HepG2 (cell line): Measurements from ENCODE around the gene FARSB. TPM values are rescaled to one million over a fixed set of nuclear protein-coding genes. Genes with fewer than 3 reads are reported as not detected.

Source experiments
- ASH2L ChIP-seq: fragments of 300-600, 200-600 bp; sonication (generic); IDR thresholded peaks from 2 replicates; pipeline ENCODE4 v1.7.0; 2017; ENCODE audit warnings: low read depth, mild to moderate bottlenecking, moderate library complexity, mixed read lengths, low read length; ENCODE audit not compliant: insufficient read length
- BRCA1 ChIP-seq: sonication (generic); formaldehyde crosslinking; IDR thresholded peaks from 2 replicates; pipeline ENCODE4 v1.4.0; 2020; ENCODE audit warnings: missing genetic modification reagents
- CEBPB ChIP-seq: IDR thresholded peaks from 2 replicates; pipeline ENCODE4 v1.6.1; 2011; ENCODE audit warnings: low read depth, low read length, improper control_type of control experiment, borderline replicate concordance
- EED ChIP-seq: sonication (generic); formaldehyde crosslinking; IDR thresholded peaks from 2 replicates; pipeline ENCODE4 v1.5.0; 2020; ENCODE audit warnings: mild to moderate bottlenecking, missing genetic modification reagents
- FOXP1 ChIP-seq, 2 experiments: fragments of 450-650 bp in 1 of 2; IDR thresholded peaks; 2 replicates each; pipeline ENCODE4 v1.6.1; 2017 to 2018; ENCODE audit warnings: antibody characterized with exemption in 1 of 2
- HES4 ChIP-seq: sonication (generic); formaldehyde crosslinking; IDR thresholded peaks from 2 replicates; pipeline ENCODE4 v1.9.0; 2021; ENCODE audit warnings: mild to moderate bottlenecking, missing genetic modification reagents, borderline replicate concordance
- HNF4A ChIP-seq: sonication (generic); formaldehyde crosslinking; IDR thresholded peaks from 2 replicates; pipeline ENCODE4 v1.4.0; 2020; ENCODE audit warnings: missing genetic modification reagents
- KLF16 ChIP-seq, 2 experiments: sonication (generic) in 1 of 2; formaldehyde crosslinking in 1 of 2; IDR thresholded peaks; 2 replicates each; pipeline versions ENCODE4 v1.6.1 to v1.8.0; 2016 to 2023; ENCODE audit warnings: missing genetic modification reagents in 2 of 2, missing compliant biosample characterization in 1 of 2
- MAF1 ChIP-seq: sonication (generic); formaldehyde crosslinking; IDR thresholded peaks from 2 replicates; pipeline ENCODE4 v1.5.0; 2020; ENCODE audit warnings: missing genetic modification reagents, borderline replicate concordance
- NFE2L1 ChIP-seq: sonication (generic); formaldehyde crosslinking; IDR thresholded peaks from 2 replicates; pipeline ENCODE4 v1.4.0; 2020; ENCODE audit warnings: missing genetic modification reagents, mild to moderate bottlenecking, borderline replicate concordance
- ZMAT3 ChIP-seq: sonication (generic); formaldehyde crosslinking; conservative IDR thresholded peaks from 2 replicates; pipeline ENCODE4 v1.7.0; 2021; ENCODE audit warnings: missing genetic modification reagents
- ZSCAN9 ChIP-seq: IDR thresholded peaks from 2 replicates; pipeline ENCODE4 v1.6.1; 2016; ENCODE audit warnings: borderline replicate concordance
- polyA plus RNA-seq, 8 experiments: library from polyadenylated mRNA; depleted of rRNA in 3 of 8; stranded (reverse) in 7 of 8; unstranded in 1 of 8; fragments of >200 nt; fragmentation: Illumina TruSeq in 4 of 8; extraction: Trizol in 4 of 8; gene quantifications; 2 replicates each; pipeline versions ENCODE4 v1.2.1 to v1.2.3, GENCODE V29; 2011 to 2016; ENCODE audit warnings: low read depth in 4 of 8, missing spikeins in 1 of 8, mixed read lengths in 1 of 8; ENCODE audit not compliant: insufficient read depth in 1 of 8
- total RNA-seq, 5 experiments: library from RNA; depleted of rRNA; stranded (reverse); fragments of >200 nt; fragmentation: Illumina TruSeq; extraction: Trizol; gene quantifications; 2 replicates each; pipeline ENCODE4 v1.2.3, GENCODE V29; 2016; ENCODE audit warnings: low read depth in 1 of 5
- TF ChIP-seq, protein P1 (sequence below): sonication (generic); formaldehyde crosslinking; IDR thresholded peaks from 2 replicates; pipeline ENCODE4 v1.8.0; 2022; ENCODE audit warnings: missing genetic modification reagents, low read depth, mild to moderate bottlenecking, borderline replicate concordance
- TF ChIP-seq, protein P2 (sequence below): IDR thresholded peaks from 2 replicates; pipeline ENCODE4 v1.6.1; 2016; ENCODE audit warnings: low read depth
- TF ChIP-seq, protein P3 (sequence below): IDR thresholded peaks from 2 replicates; pipeline ENCODE4 v1.6.1; 2012; ENCODE audit warnings: low read depth, low read length, improper control_type of control experiment
- TF ChIP-seq, protein P4 (sequence below): IDR thresholded peaks from 2 replicates; pipeline ENCODE4 v1.4.0; 2020; ENCODE audit warnings: mild to moderate bottlenecking, missing genetic modification reagents
- TF ChIP-seq, protein P5 (sequence below): sonication (generic); formaldehyde crosslinking; conservative IDR thresholded peaks from 2 replicates; pipeline ENCODE4 v1.4.0; 2020; ENCODE audit warnings: mild to moderate bottlenecking, missing genetic modification reagents, moderate library complexity

The FARSB gene
- total and polyA plus RNA-seq, 2 of the 13 experiments (the other 11 are each of a cell fraction or from before 2014, with no cell fraction given): 23.3 to 45.9 TPM

DNA sequence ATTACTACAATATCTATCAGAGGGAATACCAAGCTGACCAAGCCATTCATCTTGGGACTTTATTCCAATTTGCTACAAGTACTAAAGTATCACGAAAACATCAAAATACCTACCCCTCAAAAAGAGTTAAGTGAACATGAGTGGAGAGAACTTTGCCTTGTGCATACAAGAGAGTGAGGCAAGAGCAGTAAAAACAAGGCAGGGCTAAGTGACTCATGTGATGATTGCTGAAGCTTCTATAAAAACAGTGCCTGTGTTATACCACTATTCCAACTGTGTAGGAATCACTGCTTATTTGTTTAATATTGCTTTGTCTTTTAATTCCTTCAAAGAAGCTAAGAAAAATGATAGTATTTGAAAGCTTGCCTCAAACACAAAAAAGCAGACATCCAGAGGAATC, 61.2 kb downstream of the FARSB start (continued):
- TF ChIP-seq, protein P1, sequence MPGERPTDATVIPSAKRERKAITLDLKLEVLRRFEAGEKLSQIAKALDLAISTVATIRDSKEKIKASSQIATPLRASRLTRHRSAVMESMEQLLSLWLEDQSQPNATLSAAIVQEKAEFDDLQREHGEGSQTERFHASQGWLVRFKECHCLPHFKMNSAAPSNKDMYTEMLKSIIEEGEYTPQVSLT: no peak
- TF ChIP-seq EED (CRISPR knock-in tag) (no peak), ASH2L (no peak), BRCA1 (CRISPR knock-in tag) (no peak), NFE2L1 (CRISPR knock-in tag) (no peak), ZSCAN9 (no peak; the same call in 1 of the 2 replicates), CEBPB (peak; percentile 90), HNF4A (CRISPR knock-in tag) (peak; percentile 70), FOXP1 (IDR thresholded peaks at IDR 0.05) (no peak), FOXP1 (CRISPR knock-in tag; IDR thresholded peaks at IDR 0.05) (0 out of 2 replicates have a peak, but pooled peaks have one; percentile 7), HES4 (CRISPR knock-in tag) (no peak), MAF1 (CRISPR knock-in tag) (no peak), KLF16 (CRISPR knock-in tag; IDR thresholded peaks at IDR 0.05) (0 out of 4 replicates have a peak, but pooled peaks of 1 of the 2 experiments have one; percentile 22), ZMAT3 (no peak)
- TF ChIP-seq, protein P2, sequence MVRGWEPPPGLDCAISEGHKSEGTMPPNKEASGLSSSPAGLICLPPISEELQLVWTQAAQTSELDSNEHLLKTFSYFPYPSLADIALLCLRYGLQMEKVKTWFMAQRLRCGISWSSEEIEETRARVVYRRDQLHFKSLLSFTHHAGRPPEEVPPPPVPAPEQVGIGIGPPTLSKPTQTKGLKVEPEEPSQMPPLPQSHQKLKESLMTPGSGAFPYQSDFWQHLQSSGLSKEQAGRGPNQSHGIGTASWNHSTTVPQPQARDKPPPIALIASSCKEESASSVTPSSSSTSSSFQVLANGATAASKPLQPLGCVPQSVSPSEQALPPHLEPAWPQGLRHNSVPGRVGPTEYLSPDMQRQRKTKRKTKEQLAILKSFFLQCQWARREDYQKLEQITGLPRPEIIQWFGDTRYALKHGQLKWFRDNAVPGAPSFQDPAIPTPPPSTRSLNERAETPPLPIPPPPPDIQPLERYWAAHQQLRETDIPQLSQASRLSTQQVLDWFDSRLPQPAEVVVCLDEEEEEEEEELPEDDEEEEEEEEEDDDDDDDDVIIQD (CRISPR knock-in tag): peak; percentile 92
- TF ChIP-seq, protein P3, sequence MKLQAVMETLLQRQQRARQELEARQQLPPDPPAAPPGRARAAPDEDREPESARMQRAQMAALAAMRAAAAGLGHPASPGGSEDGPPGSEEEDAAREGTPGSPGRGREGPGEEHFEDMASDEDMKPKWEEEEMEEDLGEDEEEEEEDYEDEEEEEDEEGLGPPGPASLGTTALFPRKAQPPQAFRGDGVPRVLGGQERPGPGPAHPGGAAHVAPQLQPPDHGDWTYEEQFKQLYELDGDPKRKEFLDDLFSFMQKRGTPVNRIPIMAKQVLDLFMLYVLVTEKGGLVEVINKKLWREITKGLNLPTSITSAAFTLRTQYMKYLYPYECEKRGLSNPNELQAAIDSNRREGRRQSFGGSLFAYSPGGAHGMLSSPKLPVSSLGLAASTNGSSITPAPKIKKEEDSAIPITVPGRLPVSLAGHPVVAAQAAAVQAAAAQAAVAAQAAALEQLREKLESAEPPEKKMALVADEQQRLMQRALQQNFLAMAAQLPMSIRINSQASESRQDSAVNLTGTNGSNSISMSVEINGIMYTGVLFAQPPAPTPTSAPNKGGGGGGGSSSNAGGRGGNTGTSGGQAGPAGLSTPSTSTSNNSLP: peak; percentile 83
- TF ChIP-seq, protein P4, sequence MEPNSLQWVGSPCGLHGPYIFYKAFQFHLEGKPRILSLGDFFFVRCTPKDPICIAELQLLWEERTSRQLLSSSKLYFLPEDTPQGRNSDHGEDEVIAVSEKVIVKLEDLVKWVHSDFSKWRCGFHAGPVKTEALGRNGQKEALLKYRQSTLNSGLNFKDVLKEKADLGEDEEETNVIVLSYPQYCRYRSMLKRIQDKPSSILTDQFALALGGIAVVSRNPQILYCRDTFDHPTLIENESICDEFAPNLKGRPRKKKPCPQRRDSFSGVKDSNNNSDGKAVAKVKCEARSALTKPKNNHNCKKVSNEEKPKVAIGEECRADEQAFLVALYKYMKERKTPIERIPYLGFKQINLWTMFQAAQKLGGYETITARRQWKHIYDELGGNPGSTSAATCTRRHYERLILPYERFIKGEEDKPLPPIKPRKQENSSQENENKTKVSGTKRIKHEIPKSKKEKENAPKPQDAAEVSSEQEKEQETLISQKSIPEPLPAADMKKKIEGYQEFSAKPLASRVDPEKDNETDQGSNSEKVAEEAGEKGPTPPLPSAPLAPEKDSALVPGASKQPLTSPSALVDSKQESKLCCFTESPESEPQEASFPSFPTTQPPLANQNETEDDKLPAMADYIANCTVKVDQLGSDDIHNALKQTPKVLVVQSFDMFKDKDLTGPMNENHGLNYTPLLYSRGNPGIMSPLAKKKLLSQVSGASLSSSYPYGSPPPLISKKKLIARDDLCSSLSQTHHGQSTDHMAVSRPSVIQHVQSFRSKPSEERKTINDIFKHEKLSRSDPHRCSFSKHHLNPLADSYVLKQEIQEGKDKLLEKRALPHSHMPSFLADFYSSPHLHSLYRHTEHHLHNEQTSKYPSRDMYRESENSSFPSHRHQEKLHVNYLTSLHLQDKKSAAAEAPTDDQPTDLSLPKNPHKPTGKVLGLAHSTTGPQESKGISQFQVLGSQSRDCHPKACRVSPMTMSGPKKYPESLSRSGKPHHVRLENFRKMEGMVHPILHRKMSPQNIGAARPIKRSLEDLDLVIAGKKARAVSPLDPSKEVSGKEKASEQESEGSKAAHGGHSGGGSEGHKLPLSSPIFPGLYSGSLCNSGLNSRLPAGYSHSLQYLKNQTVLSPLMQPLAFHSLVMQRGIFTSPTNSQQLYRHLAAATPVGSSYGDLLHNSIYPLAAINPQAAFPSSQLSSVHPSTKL: peak; percentile 50
- TF ChIP-seq, protein P5, sequence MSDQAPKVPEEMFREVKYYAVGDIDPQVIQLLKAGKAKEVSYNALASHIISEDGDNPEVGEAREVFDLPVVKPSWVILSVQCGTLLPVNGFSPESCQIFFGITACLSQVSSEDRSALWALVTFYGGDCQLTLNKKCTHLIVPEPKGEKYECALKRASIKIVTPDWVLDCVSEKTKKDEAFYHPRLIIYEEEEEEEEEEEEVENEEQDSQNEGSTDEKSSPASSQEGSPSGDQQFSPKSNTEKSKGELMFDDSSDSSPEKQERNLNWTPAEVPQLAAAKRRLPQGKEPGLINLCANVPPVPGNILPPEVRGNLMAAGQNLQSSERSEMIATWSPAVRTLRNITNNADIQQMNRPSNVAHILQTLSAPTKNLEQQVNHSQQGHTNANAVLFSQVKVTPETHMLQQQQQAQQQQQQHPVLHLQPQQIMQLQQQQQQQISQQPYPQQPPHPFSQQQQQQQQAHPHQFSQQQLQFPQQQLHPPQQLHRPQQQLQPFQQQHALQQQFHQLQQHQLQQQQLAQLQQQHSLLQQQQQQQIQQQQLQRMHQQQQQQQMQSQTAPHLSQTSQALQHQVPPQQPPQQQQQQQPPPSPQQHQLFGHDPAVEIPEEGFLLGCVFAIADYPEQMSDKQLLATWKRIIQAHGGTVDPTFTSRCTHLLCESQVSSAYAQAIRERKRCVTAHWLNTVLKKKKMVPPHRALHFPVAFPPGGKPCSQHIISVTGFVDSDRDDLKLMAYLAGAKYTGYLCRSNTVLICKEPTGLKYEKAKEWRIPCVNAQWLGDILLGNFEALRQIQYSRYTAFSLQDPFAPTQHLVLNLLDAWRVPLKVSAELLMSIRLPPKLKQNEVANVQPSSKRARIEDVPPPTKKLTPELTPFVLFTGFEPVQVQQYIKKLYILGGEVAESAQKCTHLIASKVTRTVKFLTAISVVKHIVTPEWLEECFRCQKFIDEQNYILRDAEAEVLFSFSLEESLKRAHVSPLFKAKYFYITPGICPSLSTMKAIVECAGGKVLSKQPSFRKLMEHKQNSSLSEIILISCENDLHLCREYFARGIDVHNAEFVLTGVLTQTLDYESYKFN (CRISPR knock-in tag): 0 out of 2 replicates have a peak, but pooled peaks have one; percentile 26
